Stimulated activated CD8-positive, alpha-beta memory T cell treated with anti-CD3 and anti-CD28 coated beads, Interleukin-4, amount 100 ng/mL, for 48 hours (primary cell): ENCODE measurements around the gene HRH2.

Experiments used
- DNase-seq: peaks from one replicate; pipeline ENCODE4 v3.0.0-alpha.2; 2020

Gene HRH2

DNA sequence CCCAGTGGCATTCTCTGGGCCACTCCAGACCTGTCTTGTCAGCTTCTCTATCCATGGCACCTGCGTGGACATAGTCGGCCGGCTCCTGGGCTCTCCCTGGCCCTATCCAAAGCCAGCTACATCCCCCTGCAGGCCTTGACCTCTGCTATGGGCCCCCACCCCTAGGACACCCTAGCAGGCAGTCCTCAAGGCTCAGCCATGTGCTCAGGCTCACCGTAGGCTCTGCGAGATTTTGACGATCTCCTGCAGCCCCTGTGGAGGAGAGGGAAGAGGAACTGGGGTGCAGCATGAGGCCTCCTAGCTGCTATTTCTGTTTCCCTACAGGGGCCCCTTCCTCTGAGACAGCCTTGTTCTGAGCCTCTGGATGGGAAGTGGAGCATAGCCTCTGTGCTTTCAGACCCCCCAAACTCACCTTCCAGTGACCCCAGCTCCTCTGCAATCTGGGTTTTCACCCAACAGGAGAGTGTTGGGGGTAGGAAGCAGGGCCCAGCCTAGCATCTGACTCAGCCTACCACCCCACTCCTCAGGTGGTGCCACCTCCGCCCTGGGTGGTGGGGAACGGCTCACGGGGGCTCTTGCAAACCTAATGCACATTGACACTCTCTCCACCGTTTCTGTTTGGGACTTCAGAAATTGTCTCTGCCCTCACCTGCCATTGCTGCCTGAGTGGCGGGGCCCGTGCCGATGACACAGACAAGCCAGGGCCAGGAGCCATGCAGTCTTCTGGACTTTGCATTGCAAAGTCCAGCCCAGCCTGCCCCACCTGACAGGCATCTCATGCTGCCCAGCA is 36.7 kb downstream of the HRH2 start:
- DNase-seq = no peak

- DNase-seq = no peak
Measured at GRCh38 chr5:175695161-175696126, 37.6 kb downstream of the HRH2 start.

DNA sequence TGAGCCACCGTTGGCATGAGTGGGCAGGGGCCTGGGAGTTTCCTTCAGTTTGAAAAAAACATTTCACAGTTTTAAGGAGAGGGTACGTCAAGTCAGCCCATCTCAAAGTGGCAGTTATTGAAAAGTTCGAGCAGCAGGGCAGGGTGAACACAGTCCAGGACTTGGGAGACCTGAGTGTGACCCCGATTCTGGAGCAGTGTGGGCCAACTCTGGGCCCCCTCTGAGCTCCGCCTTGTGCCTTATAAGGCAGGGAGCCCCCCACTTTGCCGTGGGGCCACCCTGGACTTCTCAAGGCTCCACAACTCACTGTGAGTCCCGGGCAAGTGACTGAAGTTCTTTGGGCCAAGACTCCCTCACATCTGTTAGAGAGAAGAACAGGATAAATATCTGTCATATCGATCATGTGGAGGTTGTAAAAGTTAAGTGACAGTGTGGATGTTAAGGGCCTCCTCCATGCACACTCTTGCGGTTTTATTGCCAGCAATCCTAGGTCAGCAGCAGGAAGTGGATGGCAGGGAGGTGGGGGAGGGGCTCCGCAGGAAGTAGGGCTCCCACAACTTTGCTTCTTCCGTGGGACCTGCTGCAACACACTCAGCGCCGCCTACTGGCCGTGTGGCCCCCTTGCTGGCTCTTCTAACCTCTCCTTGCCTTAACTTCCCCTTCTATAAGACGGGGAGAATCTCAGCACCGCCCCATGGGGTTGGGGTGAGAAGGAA is 38.4 kb downstream of the HRH2 start:
- DNase-seq = peak; percentile 84

- DNase-seq = no peak
Measured at GRCh38 chr5:175696855-175697198, 39.0 kb downstream of the HRH2 start.

DNA sequence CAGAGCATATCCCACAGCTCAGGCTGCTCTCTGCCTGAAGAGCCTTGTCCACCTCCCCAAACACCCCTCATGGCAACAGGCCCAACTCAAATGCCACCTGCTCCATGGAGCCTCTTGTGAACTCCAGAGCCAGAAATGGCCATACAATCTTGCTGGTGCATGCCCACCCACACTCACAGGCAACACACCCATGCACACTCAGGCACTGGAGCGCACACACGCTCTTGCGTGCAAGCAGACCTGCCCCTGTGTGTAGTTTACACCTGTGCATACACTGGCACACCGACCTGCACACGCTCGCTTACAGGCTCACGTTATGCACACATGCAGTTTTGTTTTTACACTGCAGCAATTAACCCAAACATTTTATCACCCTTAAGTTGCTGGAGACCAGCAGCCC is 40.0 kb downstream of the HRH2 start:
- no peak for DNase-seq

DNA sequence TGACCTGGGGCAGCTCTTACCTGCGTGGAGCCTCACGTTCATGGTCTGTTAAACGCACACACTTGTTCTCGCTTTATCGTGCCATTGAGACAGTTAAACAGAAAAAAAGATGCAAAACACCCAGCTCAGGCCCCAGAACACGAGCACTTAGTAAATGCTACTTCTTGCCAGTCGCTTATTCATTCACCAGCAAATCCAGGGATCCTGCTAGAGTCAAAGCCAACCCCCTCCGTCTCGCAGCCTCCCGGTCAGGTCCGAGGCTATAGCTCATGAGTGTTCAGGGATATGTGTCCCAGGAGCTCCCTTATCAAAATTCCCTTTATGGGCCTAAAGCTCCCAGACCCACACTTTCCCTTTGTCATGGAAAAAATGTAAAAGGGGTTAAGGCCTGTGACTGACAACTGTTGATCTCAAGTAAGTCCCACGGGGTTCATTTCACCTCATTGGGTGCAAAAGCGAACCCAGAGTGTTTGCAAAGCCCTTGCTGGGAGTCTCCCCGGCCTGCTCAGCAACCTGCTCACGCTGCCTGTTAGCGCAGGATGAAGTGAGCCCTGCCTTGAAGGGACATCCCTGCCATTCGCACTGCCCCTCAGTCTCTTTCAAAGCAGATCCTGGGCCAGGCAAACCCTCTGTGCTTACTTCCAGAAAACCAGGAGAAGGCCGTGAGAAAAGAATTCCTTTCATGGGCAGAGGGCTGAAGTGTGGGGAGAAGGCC is 40.7 kb downstream of the HRH2 start:
- DNase-seq = no peak

- no peak for DNase-seq
Measured at GRCh38 chr5:175700991-175701390, 43.1 kb downstream of the HRH2 start.

DNA sequence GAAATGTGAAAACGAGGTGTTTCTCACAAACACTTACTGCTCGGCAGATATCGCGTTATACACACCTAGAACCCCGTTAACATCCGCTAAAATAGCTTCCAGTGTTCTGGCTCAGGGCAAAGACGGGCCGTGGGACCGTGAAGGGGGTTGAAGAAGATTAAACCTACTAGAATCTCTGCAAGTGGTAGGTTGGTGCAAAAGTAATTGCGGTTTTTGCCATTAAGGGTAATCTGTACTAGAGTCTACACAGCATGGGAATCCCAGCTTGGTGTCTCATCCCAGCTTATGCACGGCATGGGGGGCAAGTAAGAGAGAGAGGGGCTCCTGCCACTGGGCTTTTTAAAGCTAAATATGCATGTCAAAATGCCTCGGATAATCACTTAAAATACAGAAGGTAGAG is 43.9 kb downstream of the HRH2 start:
- no peak for DNase-seq

GRCh38 chr5:175706499-175706898 is 48.6 kb downstream of the HRH2 start:
- DNase-seq = no peak

GRCh38 chr5:175707751-175708375 is 50.0 kb downstream of the HRH2 start:
- no peak for DNase-seq

GRCh38 chr5:175709276-175709781 is 51.5 kb downstream of the HRH2 start:
- no peak for DNase-seq

DNA sequence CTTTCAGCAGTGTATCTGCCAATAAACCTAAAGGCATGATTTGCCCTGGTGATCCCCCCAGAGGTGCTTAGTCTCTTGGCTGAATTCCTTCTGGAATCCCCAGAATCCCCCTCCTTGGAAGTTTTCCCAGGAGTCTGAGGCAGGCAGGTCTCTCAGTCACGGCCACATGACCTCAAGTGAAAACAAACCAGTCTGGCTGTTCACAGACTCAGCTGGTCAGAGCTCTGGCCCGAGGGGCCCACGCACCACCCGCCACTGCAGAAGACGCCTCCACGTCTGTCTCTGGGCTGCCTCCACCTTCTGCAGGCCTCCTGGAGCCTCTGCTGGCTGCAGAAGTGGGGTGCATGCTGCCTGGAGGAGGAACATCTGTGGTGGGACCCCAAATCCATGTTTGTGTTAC is 52.5 kb downstream of the HRH2 start:
- DNase-seq = no peak

GRCh38 chr5:175711031-175711430 is 53.2 kb downstream of the HRH2 start:
- DNase-seq = no peak

DNA sequence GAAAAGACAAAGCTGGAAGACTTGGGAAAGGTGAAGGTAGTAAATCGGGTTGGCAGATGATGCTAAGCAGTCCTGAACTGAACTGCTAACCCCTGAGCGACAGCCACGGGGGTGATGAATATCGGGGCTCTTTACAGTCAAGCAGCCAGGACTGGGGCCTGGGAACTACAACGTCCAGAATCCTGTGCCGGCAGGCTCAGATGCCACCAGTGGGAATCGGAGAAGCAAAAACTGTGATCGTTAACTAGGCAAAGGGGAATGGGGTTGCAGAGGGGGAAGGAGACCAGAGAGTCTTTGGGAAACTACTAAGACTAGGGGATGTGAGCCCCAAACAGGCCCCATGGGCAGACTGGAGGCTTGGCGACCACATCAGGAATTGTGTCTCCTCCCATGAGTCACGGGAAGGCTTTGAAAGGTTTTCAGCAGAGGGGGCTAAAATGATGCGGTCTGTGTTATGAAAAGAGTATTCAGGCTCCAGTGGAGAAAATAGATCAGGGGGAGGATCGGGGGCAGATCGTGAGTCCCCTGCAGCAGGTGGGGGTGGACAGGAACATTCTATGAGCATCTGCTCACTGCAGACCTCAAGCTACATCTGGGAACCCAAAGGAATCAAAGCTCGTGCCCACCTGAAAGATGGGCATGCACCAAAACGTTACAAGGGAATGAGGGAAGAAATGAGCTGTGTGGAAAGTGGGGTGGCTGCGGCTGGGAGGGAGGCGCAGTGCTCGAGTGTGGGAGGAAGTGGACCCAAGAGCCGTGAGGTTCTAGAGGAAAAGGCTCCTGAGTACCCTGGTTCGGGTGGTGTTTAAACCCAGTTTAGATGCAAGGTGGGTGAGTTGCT is 53.8 kb downstream of the HRH2 start:
- DNase-seq = no peak

DNA sequence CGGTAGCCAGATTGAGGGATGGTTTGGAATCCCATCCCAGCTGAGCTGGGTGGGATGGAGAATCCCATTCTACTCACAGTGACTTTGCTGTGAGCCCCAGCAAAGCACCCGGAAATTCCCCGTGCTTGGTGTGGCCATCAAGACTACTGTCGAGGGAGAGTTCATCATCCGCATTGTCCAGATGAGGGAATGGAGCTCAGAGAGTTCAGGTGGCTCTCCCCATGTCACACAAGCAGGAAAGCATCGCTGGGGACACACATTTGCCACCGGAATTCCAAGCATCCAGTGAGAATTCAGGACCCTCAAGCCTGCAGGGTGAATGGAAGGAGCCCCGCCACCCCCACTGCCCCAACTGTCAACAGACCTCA is 54.4 kb downstream of the HRH2 start:
- no peak for DNase-seq

GRCh38 chr5:175712681-175713085 is 54.8 kb downstream of the HRH2 start:
- DNase-seq = no peak

- DNase-seq = no peak
Measured at GRCh38 chr5:175713930-175714329, 56.1 kb downstream of the HRH2 start.

DNA sequence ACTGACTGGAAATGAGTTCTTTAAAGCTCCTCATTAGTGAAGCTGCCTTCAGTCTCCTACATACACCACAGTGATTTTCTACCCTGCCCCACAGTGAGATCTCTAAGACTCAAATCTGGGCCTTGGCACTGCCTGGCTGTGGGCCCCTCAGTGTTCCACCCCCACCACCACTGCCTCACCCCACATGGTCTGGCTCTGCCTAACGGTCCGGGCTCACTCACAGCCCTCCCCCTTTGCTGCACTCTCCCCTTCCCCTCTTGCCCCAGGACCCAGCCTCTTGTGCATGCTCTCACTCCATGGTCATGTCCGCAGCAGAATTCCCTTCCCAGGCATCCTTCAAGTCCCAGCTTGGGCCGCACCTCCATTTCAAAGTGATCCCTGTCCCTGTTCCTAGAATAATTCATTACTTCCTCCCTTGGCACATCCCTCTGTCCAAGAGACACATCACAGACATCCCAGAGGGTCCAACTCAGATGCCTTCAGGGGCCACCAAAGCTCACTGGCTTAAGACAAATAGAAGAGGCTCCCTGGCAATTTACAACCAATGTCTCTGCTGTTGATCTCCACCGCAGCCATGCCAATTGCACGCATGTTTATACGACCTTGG is 56.7 kb downstream of the HRH2 start:
- no peak for DNase-seq

- no peak for DNase-seq
Measured at GRCh38 chr5:175715627-175716522, 58.0 kb downstream of the HRH2 start.

GRCh38 chr5:175717837-175718236 is 60.0 kb downstream of the HRH2 start:
- DNase-seq = no peak
